MCF 10A (cell line): ENCODE measurements around the gene MLX. TPM values are rescaled to one million over a fixed set of nuclear protein-coding genes. Genes with fewer than 3 reads are reported as not detected.

Source experiments
- BruUV-seq: library from RNA; stranded (reverse); fragments of 400-500 nt; replicated peaks from 2 replicates; lab custom pipeline; 2021; lab: Mats Ljungman, UMichigan
- CTCF ChIA-PET: fragments of 300-600 bp; sonication (Branson Sonifier 250); formaldehyde crosslinking; extraction: SDS; loops from one replicate; lab custom pipeline; 2021; ENCODE audit warnings: antibody characterized with exemption, inconsistent platforms; lab: Yijun Ruan, JAX
- POLR2A ChIA-PET: fragments of 300-600, 350-650 bp; sonication (Branson Sonifier 250); formaldehyde crosslinking; extraction: SDS; loops from one replicate; lab custom pipeline; 2020; ENCODE audit warnings: antibody characterized with exemption, inconsistent platforms; lab: Yijun Ruan, JAX
- DNase-seq: peaks from one replicate; pipeline ENCODE4 v3.0.0-alpha.2; 2018; ENCODE audit not compliant: unreplicated experiment
- H3K27ac Mint-ChIP-seq: one replicate; pipeline ENCODE4 v1.8.0; 2022; ENCODE audit warnings: mild to moderate bottlenecking, low read depth, mixed read lengths; ENCODE audit not compliant: unreplicated experiment
- H3K27me3 Mint-ChIP-seq: one replicate; pipeline ENCODE4 v1.8.0; 2022; ENCODE audit warnings: mixed read lengths; ENCODE audit not compliant: insufficient read depth, unreplicated experiment
- H3K36me3 Mint-ChIP-seq: one replicate; pipeline ENCODE4 v1.8.0; 2022; ENCODE audit warnings: mild to moderate bottlenecking, moderate library complexity, mixed read lengths; ENCODE audit not compliant: insufficient read depth, unreplicated experiment
- H3K4me1 Mint-ChIP-seq: one replicate; pipeline ENCODE4 v1.8.0; 2022; ENCODE audit warnings: mixed read lengths; ENCODE audit not compliant: insufficient read depth, unreplicated experiment
- H3K4me3 Mint-ChIP-seq: one replicate; pipeline ENCODE4 v1.8.0; 2022; ENCODE audit warnings: mild to moderate bottlenecking, moderate library complexity, mixed read lengths; ENCODE audit not compliant: unreplicated experiment
- H3K9me3 Mint-ChIP-seq: one replicate; pipeline ENCODE4 v1.8.0; 2022; ENCODE audit warnings: mixed read lengths; ENCODE audit not compliant: unreplicated experiment
- CTCF ChIP-seq: fragments of 200-600 bp; IDR thresholded peaks from one replicate; pipeline ENCODE4 v1.8.0; 2022; ENCODE audit warnings: antibody characterized with exemption, mild to moderate bottlenecking; ENCODE audit not compliant: unreplicated experiment
- intact Hi-C: fragments of 100-400 bp; cut with micrococcal nuclease; formaldehyde crosslinking; loops from 2 replicates; pipeline ENCODE4 v1.14.1; 2022
- total RNA-seq: library from RNA; stranded (reverse); gene quantifications from 2 replicates; pipeline ENCODE4 v1.2.3, GENCODE V29; 2022

Gene MLX
- total RNA-seq, 1 experiment from 2014 or later: 39.6 TPM

GRCh38 chr17:42563543-42563942 lies 3.4 kb upstream of the MLX start:
- peaks cover 19% of the 10 kb centered on the region for H3K36me3 Mint-ChIP-seq
- peaks cover 24% of the 10 kb centered on the region for H3K4me1 Mint-ChIP-seq
- H3K4me3 Mint-ChIP-seq: peak overlapping the region; percentile 94
- no TSS peak for BruUV-seq
- CTCF ChIA-PET: interaction anchor here (0.6 to 1.3 kb wide), 5 partner anchors 16 to 446 kb away, joined by 3 to 5 read pairs (median 4); no protein-coding TSS in a partner anchor
- intact Hi-C loops: no loop called here
- no peak overlapping the region for H3K27ac Mint-ChIP-seq
- DNase-seq: peak; percentile 85
- no peak for TF ChIP-seq CTCF
- H3K9me3 Mint-ChIP-seq: no peaks in the 10 kb centered on the region
- POLR2A ChIA-PET: interaction anchor here (0.6 to 2.5 kb wide), 13 partner anchors 9 to 881 kb away, joined by 3 to 22 read pairs (median 4); partner anchors contain the start of genes CAVIN1, NAGLU, PLEKHH3 and PSMC3IP
- H3K27me3 Mint-ChIP-seq: no peaks in the 10 kb centered on the region

GRCh38 chr17:42563950-42564349 lies 3.0 kb upstream of the MLX start:
- no peaks in the 10 kb centered on the region for H3K9me3 Mint-ChIP-seq
- ChIA-PET CTCF (interaction anchor here (0.5 to 1.2 kb wide), 8 partner anchors 10 to 446 kb away, joined by 3 to 5 read pairs (median 4); no protein-coding TSS in a partner anchor), POLR2A (interaction anchor here (0.7 to 6.2 kb wide), 7 partner anchors 10 to 880 kb away, joined by 3 to 51 read pairs (median 8); partner anchors contain the start of genes PSMC3IP and TUBG1)
- H3K27ac Mint-ChIP-seq: no peak overlapping the region
- H3K4me1 Mint-ChIP-seq: peaks cover 24% of the 10 kb centered on the region
- H3K4me3 Mint-ChIP-seq: peak overlapping the region; percentile 94
- intact Hi-C loops: no loop called here
- no peak for TF ChIP-seq CTCF
- H3K36me3 Mint-ChIP-seq: peaks cover 20% of the 10 kb centered on the region
- BruUV-seq: no TSS peak
- DNase-seq: no peak
- H3K27me3 Mint-ChIP-seq: no peaks in the 10 kb centered on the region

GRCh38 chr17:42564815-42565522 lies 1.9 kb upstream of the MLX start:
- DNase-seq: no peak
- intact Hi-C loops: no loop called here
- H3K36me3 Mint-ChIP-seq: peaks cover 27% of the 10 kb centered on the region
- H3K9me3 Mint-ChIP-seq: no peaks in the 10 kb centered on the region
- no peaks in the 10 kb centered on the region for H3K27me3 Mint-ChIP-seq
- ChIA-PET POLR2A (interaction anchor here (0.7 to 6.2 kb wide), 4 partner anchors 12 to 364 kb away, joined by 3 to 51 read pairs (median 3); partner anchors contain the start of genes BECN1 and PSMC3IP), CTCF (interaction anchor here (0.6 to 1.2 kb wide), 5 partner anchors 11 to 188 kb away, joined by 3 to 5 read pairs (median 4); no protein-coding TSS in a partner anchor)
- H3K27ac Mint-ChIP-seq: no peak overlapping the region
- TF ChIP-seq CTCF: no peak
- H3K4me3 Mint-ChIP-seq: peak overlapping the region; percentile 94
- BruUV-seq: no TSS peak
- peaks cover 18% of the 10 kb centered on the region for H3K4me1 Mint-ChIP-seq
